HepG2 (cell line): ENCODE data around the gene SH3D21. TPM values are rescaled to one million over a fixed set of nuclear protein-coding genes. Genes with fewer than 3 reads are reported as not detected.
A peak's percentile ranks its signal among the peaks of the same experiment; 100 is the strongest.

Experiments used
- EZH2 ChIP-seq: conservative IDR thresholded peaks from 2 replicates; pipeline ENCODE4 v1.6.1; 2012; ENCODE audit warnings: mild to moderate bottlenecking, low read depth, low read length, moderate library complexity
- KMT2A ChIP-seq: sonication (generic); formaldehyde crosslinking; IDR thresholded peaks from 2 replicates; pipeline ENCODE4 v1.4.0; 2020; ENCODE audit warnings: missing genetic modification reagents
- RBAK ChIP-seq: sonication (generic); formaldehyde crosslinking; IDR thresholded peaks from 2 replicates; pipeline ENCODE4 v1.5.1; 2020; ENCODE audit warnings: mild to moderate bottlenecking, missing genetic modification reagents
- SALL1 ChIP-seq: sonication (generic); formaldehyde crosslinking; IDR thresholded peaks from 2 replicates; pipeline ENCODE4 v1.8.0; 2022; ENCODE audit warnings: mild to moderate bottlenecking, missing genetic modification reagents
- SIN3A ChIP-seq: IDR thresholded peaks from 2 replicates; pipeline ENCODE4 v1.6.1; 2011; ENCODE audit warnings: low read depth, mild to moderate bottlenecking, control low read depth, low read length, borderline replicate concordance
- SMAD3 ChIP-seq: sonication (generic); formaldehyde crosslinking; IDR thresholded peaks from 2 replicates; pipeline ENCODE4 v1.4.0; 2020; ENCODE audit warnings: missing genetic modification reagents
- U2AF1 ChIP-seq: fragments of 200-400 bp; formaldehyde crosslinking; optimal IDR thresholded peaks from 2 replicates; pipeline ENCODE3; 2017; ENCODE audit warnings: mild to moderate bottlenecking, low read depth, low read length
- ZBTB1 ChIP-seq: sonication (generic); formaldehyde crosslinking; IDR thresholded peaks from 2 replicates; pipeline ENCODE4 v1.4.0; 2020; ENCODE audit warnings: missing genetic modification reagents, borderline replicate concordance
- ZNF12 ChIP-seq: sonication (generic); formaldehyde crosslinking; IDR thresholded peaks from 2 replicates; pipeline ENCODE4 v1.5.0; 2020; ENCODE audit warnings: missing genetic modification reagents
- ZNF350 ChIP-seq: sonication (generic); formaldehyde crosslinking; IDR thresholded peaks from 2 replicates; pipeline ENCODE4 v1.4.0; 2020; ENCODE audit warnings: mild to moderate bottlenecking, low read depth, missing genetic modification reagents, borderline replicate concordance
- ZNF431 ChIP-seq: sonication (generic); formaldehyde crosslinking; IDR thresholded peaks from 2 replicates; pipeline ENCODE4 v1.9.0; 2022; ENCODE audit warnings: missing genetic modification reagents, low read depth, mild to moderate bottlenecking, borderline replicate concordance
- ZNF44 ChIP-seq: sonication (generic); formaldehyde crosslinking; IDR thresholded peaks from 2 replicates; pipeline ENCODE4 v1.5.1; 2020; ENCODE audit warnings: mild to moderate bottlenecking, missing genetic modification reagents
- ZNF549 ChIP-seq: sonication (generic); formaldehyde crosslinking; IDR thresholded peaks from 2 replicates; pipeline ENCODE4 v1.5.0; 2020; ENCODE audit warnings: missing genetic modification reagents
- ZNF605 ChIP-seq: sonication (generic); formaldehyde crosslinking; IDR thresholded peaks from 2 replicates; pipeline ENCODE4 v1.8.0; 2022; ENCODE audit warnings: mild to moderate bottlenecking, missing genetic modification reagents
- ZNF703 ChIP-seq: sonication (generic); formaldehyde crosslinking; IDR thresholded peaks from 2 replicates; pipeline ENCODE4 v1.5.1; 2020; ENCODE audit warnings: missing genetic modification reagents, mild to moderate bottlenecking, moderate library complexity, borderline replicate concordance
- ZNF841 ChIP-seq: sonication (generic); formaldehyde crosslinking; IDR thresholded peaks from 2 replicates; pipeline ENCODE4 v1.8.1; 2023; ENCODE audit warnings: missing genetic modification reagents, borderline replicate concordance
- polyA plus RNA-seq, 8 experiments: library from polyadenylated mRNA; depleted of rRNA in 3 of 8; stranded (reverse) in 7 of 8; unstranded in 1 of 8; fragments of >200 nt; fragmentation: Illumina TruSeq in 4 of 8; extraction: Trizol in 4 of 8; gene quantifications; 2 replicates each; pipeline versions ENCODE4 v1.2.1 to v1.2.3, GENCODE V29; 2011 to 2016; ENCODE audit warnings: low read depth in 4 of 8, missing spikeins in 1 of 8, mixed read lengths in 1 of 8; ENCODE audit not compliant: insufficient read depth in 1 of 8
- total RNA-seq, 5 experiments: library from RNA; depleted of rRNA; stranded (reverse); fragments of >200 nt; fragmentation: Illumina TruSeq; extraction: Trizol; gene quantifications; 2 replicates each; pipeline ENCODE4 v1.2.3, GENCODE V29; 2016; ENCODE audit warnings: low read depth in 1 of 5
- TF ChIP-seq, protein P1 (sequence below): sonication (generic); formaldehyde crosslinking; IDR thresholded peaks from 2 replicates; pipeline ENCODE4 v1.9.0; 2021; ENCODE audit warnings: missing genetic modification reagents, borderline replicate concordance
- TF ChIP-seq, protein P2 (sequence below), 2 experiments: sonication (generic) in 1 of 2; formaldehyde crosslinking in 1 of 2; IDR thresholded peaks; 2 replicates each; pipeline versions ENCODE4 v1.5.1 to v1.6.1; 2011 to 2020; ENCODE audit warnings: borderline replicate concordance in 1 of 2, low read depth in 1 of 2, low read length in 1 of 2, mild to moderate bottlenecking in 1 of 2, missing genetic modification reagents in 1 of 2, moderate library complexity in 1 of 2
- TF ChIP-seq, protein P3 (sequence below): IDR thresholded peaks from 2 replicates; pipeline ENCODE4 v1.6.1; 2018; ENCODE audit warnings: missing genetic modification reagents, mild to moderate bottlenecking, missing compliant biosample characterization
- TF ChIP-seq, protein P4 (sequence below): sonication (generic); formaldehyde crosslinking; IDR thresholded peaks from 2 replicates; pipeline ENCODE4 v1.9.0; 2021; ENCODE audit warnings: missing genetic modification reagents, borderline replicate concordance
- TF ChIP-seq, protein P5 (sequence below), 2 experiments: fragments of 450-650 bp in 1 of 2; sonication (generic) in 1 of 2; formaldehyde crosslinking; IDR thresholded peaks; 2 replicates each; pipeline versions ENCODE4 v1.5.0 to v1.8.0; 2020 to 2022; ENCODE audit warnings: mild to moderate bottlenecking in 1 of 2, missing genetic modification reagents in 1 of 2

The SH3D21 gene
- total and polyA plus RNA-seq, 2 of the 13 experiments (the other 11 are each of a cell fraction or from before 2014, with no cell fraction given), result 5.1 to 8.6 TPM

DNA sequence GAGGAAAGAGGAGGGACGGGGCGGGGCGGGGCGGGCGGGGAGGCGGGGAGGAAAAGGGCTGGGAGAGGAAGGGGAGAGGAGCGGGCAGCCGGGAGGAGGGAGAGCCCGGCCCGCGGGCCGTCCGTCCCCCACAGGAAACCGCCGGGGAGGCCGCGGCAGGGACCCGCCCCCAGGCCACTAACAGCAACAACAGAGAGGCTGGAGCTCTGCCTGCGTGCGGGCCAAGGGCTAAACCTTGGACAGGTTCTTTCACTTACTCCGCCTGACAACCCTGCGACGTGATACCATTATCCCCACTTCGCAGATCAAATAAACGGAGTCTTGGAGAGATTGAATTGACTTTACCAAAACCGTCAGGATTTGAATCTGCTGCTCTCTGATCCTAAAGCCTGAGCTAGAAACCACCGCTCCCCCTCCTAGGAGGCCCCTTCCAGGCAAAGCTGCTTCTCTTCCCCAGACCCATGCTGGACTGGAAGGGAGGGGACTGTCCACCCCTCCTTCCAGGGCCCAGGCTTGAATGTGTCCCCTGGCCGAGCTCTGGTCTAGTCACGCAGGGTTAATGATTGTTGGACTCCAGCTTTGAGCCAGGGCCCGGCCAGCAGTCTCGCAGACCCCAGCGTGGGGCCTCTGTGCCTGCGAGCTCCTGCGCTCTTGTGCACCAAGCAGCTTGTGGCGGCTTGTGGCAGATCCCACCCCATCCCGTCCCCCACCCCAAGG, 17.6 kb downstream of the SH3D21 start, which contains the start of gene EVA1B (continued):
- TF ChIP-seq, protein P1, sequence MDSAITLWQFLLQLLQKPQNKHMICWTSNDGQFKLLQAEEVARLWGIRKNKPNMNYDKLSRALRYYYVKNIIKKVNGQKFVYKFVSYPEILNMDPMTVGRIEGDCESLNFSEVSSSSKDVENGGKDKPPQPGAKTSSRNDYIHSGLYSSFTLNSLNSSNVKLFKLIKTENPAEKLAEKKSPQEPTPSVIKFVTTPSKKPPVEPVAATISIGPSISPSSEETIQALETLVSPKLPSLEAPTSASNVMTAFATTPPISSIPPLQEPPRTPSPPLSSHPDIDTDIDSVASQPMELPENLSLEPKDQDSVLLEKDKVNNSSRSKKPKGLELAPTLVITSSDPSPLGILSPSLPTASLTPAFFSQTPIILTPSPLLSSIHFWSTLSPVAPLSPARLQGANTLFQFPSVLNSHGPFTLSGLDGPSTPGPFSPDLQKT (CRISPR knock-in tag), result no peak
- no peak for TF ChIP-seq ZNF703 (CRISPR knock-in tag)
- no peak for TF ChIP-seq SIN3A
- peak; percentile 69; the same call in 1 of the 2 replicates for TF ChIP-seq SALL1
- TF ChIP-seq RBAK (CRISPR knock-in tag), result no peak
- TF ChIP-seq, protein P2, sequence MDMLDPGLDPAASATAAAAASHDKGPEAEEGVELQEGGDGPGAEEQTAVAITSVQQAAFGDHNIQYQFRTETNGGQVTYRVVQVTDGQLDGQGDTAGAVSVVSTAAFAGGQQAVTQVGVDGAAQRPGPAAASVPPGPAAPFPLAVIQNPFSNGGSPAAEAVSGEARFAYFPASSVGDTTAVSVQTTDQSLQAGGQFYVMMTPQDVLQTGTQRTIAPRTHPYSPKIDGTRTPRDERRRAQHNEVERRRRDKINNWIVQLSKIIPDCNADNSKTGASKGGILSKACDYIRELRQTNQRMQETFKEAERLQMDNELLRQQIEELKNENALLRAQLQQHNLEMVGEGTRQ (IDR thresholded peaks at IDR 0.05; ENCODE audit: low read depth, low read length), result no peak
- TF ChIP-seq, protein P2 (CRISPR knock-in tag; IDR thresholded peaks at IDR 0.05; ENCODE audit: borderline replicate concordance), result no peak
- no peak for TF ChIP-seq ZNF549 (CRISPR knock-in tag)
- TF ChIP-seq, protein P3, sequence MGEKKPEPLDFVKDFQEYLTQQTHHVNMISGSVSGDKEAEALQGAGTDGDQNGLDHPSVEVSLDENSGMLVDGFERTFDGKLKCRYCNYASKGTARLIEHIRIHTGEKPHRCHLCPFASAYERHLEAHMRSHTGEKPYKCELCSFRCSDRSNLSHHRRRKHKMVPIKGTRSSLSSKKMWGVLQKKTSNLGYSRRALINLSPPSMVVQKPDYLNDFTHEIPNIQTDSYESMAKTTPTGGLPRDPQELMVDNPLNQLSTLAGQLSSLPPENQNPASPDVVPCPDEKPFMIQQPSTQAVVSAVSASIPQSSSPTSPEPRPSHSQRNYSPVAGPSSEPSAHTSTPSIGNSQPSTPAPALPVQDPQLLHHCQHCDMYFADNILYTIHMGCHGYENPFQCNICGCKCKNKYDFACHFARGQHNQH, result peak; percentile 75
- no peak for TF ChIP-seq ZNF44 (CRISPR knock-in tag)
- TF ChIP-seq U2AF1, result no peak
- TF ChIP-seq ZNF841 (CRISPR knock-in tag), result no peak
- TF ChIP-seq ZNF350 (CRISPR knock-in tag), result peak; percentile 88
- TF ChIP-seq SMAD3 (CRISPR knock-in tag), result 0 out of 2 replicates have a peak, but pooled peaks have one; percentile 63
- TF ChIP-seq ZNF12, result peak; percentile 42; the same call in 1 of the 2 replicates
- TF ChIP-seq, protein P4, sequence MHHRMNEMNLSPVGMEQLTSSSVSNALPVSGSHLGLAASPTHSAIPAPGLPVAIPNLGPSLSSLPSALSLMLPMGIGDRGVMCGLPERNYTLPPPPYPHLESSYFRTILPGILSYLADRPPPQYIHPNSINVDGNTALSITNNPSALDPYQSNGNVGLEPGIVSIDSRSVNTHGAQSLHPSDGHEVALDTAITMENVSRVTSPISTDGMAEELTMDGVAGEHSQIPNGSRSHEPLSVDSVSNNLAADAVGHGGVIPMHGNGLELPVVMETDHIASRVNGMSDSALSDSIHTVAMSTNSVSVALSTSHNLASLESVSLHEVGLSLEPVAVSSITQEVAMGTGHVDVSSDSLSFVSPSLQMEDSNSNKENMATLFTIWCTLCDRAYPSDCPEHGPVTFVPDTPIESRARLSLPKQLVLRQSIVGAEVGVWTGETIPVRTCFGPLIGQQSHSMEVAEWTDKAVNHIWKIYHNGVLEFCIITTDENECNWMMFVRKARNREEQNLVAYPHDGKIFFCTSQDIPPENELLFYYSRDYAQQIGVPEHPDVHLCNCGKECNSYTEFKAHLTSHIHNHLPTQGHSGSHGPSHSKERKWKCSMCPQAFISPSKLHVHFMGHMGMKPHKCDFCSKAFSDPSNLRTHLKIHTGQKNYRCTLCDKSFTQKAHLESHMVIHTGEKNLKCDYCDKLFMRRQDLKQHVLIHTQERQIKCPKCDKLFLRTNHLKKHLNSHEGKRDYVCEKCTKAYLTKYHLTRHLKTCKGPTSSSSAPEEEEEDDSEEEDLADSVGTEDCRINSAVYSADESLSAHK, result no peak
- no peak for TF ChIP-seq KMT2A (CRISPR knock-in tag)
- TF ChIP-seq, protein P5, sequence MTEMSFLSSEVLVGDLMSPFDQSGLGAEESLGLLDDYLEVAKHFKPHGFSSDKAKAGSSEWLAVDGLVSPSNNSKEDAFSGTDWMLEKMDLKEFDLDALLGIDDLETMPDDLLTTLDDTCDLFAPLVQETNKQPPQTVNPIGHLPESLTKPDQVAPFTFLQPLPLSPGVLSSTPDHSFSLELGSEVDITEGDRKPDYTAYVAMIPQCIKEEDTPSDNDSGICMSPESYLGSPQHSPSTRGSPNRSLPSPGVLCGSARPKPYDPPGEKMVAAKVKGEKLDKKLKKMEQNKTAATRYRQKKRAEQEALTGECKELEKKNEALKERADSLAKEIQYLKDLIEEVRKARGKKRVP (CRISPR knock-in tag; IDR thresholded peaks at IDR 0.05), result no peak
- TF ChIP-seq ZNF605 (CRISPR knock-in tag), result peak; percentile 60
- TF ChIP-seq ZBTB1, result no peak
- TF ChIP-seq EZH2, result no peak
- TF ChIP-seq ZNF431, result no peak
